Activated naive CD4-positive, alpha-beta T cell treated with anti-CD3 and anti-CD28 coated beads, Interleukin-2, amount 50 U/mL, for 16 hours (primary cell): Measurements from ENCODE around the gene TNFSF13.

ENCODE experiments used
- DNase-seq: peaks from one replicate; pipeline ENCODE4 v3.0.0-alpha.2; 2020

TNFSF13 gene

GRCh38 chr17:7553356-7553755, 5.2 kb upstream of the TNFSF13 start:
- no peak for DNase-seq

- DNase-seq, result no peak
Observed at GRCh38 chr17:7555320-7555948, 3.1 kb upstream of the TNFSF13 start.

DNA sequence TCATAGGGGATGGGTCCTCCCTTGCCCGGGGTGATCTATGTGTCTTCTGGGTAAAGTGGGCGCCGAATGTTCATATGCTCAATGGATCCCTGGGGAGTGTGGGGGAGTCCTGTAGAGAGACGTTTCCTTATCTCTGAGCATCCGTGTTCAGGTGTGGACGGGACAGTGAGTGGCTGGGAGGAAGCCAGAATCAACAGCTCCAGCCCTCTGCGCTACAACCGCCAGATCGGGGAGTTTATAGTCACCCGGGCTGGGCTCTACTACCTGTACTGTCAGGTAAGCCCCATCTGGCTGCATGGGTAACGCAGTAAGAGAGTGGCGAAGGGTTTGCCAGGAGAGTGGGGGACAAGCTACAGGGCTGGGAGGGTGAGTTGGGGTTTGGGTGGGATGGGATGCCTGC, 1.9 kb upstream of the TNFSF13 start:
- no peak for DNase-seq

DNA sequence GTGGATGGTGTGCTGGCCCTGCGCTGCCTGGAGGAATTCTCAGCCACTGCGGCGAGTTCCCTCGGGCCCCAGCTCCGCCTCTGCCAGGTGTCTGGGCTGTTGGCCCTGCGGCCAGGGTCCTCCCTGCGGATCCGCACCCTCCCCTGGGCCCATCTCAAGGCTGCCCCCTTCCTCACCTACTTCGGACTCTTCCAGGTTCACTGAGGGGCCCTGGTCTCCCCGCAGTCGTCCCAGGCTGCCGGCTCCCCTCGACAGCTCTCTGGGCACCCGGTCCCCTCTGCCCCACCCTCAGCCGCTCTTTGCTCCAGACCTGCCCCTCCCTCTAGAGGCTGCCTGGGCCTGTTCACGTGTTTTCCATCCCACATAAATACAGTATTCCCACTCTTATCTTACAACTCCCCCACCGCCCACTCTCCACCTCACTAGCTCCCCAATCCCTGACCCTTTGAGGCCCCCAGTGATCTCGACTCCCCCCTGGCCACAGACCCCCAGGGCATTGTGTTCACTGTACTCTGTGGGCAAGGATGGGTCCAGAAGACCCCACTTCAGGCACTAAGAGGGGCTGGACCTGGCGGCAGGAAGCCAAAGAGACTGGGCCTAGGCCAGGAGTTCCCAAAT, 1.3 kb upstream of the TNFSF13 start:
- no peak for DNase-seq

DNA sequence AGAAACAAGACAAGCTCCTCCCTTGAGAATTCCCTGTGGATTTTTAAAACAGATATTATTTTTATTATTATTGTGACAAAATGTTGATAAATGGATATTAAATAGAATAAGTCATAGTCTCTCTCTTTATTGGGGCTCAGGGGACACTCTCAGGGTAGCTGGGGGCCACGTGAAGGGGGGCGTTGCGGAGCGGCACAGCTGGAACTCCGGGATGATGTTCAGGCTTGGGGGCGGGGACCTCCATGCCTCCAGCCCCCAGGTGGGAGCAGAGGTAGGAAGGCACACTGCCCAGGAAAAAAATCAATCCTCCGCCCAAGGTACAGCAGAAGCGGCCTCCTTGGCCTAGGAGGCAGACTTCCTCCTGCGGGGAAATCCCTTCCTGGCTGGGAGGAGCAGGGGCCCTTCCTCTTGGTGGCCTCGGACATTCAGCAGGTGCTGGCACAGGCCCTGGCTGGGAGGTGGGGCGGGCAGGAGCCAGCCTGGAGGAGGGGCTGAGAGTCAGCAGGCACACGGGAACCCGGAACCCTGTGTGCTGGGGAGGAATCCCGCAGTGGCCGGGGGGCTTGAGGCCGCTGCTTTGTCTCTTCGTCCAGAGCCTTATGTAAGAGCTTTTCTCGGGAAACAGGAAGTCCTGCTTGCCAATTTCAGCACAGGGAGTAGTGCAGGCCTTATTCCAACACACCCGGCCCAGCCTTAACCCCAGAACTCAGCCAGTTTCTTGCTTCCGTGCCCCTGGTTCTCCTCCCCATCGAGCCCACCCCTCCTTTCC, 591 bp upstream of the TNFSF13 start:
- peak; percentile 34 for DNase-seq

DNA sequence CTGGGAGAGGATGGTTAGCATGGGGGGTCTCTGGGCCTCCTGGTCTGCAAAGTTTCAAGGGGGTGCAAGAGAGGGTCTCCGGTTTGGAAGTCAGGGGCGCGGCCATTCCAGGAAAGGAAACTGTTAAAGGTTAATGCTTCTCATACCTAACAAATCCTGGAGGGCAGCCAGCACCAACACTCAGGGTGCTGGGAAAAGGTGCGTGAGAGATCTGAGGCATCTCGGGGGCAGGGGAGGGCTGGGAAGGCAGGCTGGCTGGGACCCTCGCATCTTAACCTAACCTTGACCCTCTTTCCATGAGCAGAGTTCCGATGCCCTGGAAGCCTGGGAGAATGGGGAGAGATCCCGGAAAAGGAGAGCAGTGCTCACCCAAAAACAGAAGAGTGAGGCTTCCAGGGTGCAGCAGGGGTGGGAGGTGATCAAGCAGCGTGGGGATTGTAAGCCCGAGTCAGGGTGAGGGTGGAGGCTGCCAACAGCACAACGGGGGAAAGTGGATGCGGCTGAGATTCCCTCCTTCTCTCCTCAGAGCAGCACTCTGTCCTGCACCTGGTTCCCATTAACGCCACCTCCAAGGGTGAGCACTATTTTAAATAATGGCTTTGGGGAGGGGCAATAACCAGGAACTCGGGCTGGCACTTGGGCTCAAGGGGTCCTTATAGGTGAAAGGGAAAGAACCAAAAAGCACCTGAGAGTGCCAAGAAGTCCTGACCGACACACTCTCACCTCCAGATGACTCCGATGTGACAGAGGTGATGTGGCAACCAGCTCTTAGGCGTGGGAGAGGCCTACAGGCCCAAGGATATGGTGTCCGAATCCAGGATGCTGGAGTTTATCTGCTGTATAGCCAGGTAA, 996 bp downstream of the TNFSF13 start:
- DNase-seq, result no peak

DNA sequence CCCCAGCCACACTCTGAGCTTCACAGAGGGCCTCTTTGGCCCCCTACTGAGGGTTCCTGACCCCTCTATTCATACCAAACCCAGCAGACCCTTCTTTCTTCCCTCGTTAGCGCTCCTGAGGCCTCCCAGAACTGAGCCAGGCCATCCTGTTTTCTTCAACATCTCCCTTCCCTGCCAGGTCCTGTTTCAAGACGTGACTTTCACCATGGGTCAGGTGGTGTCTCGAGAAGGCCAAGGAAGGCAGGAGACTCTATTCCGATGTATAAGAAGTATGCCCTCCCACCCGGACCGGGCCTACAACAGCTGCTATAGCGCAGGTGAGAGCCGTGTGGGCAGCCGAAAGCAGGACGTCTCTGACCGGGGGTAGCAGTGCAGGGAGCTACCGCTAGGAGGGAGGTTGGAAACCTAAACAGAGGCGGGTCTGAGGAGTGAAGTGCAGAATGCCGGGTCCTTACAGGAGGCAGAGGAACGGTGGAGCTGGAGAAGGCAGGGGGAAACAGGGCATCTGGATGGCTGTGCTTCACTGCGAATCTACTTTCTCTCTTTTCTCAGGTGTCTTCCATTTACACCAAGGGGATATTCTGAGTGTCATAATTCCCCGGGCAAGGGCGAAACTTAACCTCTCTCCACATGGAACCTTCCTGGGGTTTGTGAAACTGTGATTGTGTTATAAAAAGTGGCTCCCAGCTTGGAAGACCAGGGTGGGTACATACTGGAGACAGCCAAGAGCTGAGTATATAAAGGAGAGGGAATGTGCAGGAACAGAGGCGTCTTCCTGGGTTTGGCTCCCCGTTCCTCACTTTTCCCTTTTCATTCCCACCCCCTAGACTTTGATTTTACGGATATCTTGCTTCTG, 1.9 kb downstream of the TNFSF13 start:
- DNase-seq, result peak; percentile 68

DNA sequence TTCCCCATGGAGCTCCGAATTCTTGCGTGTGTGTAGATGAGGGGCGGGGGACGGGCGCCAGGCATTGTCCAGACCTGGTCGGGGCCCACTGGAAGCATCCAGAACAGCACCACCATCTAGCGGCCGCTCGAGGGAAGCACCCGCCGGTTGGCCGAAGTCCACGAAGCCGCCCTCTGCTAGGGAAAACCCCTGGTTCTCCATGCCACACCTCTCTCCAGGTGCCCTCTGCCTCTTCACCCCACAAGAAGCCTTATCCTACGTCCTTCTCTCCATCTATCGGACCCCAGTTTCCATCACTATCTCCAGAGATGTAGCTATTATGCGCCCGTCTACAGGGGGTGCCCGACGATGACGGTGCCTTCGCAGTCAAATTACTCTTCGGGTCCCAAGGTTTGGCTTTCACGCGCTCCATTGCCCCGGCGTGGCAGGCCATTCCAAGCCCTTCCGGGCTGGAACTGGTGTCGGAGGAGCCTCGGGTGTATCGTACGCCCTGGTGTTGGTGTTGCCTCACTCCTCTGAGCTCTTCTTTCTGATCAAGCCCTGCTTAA, 2.6 kb downstream of the TNFSF13 start:
- peak; percentile 86 for DNase-seq

- DNase-seq, result peak; percentile 92
Observed at GRCh38 chr17:7561589-7562207, 3.1 kb downstream of the TNFSF13 start, which contains the start of gene SENP3. Gene SENP3, plus strand, starts transcription at chr17:7561919. Its CDS starts 1,158 bp downstream, at chr17:7563077.

GRCh38 chr17:7562208-7562605, 3.7 kb downstream of the TNFSF13 start:
- peak; percentile 39 for DNase-seq

DNA sequence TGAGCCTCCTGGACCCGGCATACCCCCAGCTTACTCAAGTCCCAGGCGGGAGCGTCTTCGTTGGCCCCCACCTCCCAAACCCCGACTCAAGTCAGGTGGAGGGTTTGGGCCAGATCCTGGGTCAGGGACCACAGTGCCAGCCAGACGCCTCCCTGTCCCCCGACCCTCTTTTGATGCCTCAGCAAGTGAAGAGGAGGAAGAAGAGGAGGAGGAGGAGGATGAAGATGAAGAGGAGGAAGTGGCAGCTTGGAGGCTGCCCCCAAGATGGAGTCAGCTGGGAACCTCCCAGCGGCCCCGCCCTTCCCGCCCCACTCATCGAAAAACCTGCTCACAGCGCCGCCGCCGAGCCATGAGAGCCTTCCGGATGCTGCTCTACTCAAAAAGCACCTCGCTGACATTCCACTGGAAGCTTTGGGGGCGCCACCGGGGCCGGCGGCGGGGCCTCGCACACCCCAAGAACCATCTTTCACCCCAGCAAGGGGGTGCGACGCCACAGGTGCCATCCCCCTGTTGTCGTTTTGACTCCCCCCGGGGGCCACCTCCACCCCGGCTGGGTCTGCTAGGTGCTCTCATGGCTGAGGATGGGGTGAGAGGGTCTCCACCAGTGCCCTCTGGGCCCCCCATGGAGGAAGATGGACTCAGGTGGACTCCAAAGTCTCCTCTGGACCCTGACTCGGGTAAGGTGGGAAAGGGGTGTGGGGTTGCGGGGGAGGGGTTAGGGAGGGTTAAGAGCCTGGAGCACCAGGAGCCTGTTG, 4.7 kb downstream of the TNFSF13 start:
- no peak for DNase-seq

DNA sequence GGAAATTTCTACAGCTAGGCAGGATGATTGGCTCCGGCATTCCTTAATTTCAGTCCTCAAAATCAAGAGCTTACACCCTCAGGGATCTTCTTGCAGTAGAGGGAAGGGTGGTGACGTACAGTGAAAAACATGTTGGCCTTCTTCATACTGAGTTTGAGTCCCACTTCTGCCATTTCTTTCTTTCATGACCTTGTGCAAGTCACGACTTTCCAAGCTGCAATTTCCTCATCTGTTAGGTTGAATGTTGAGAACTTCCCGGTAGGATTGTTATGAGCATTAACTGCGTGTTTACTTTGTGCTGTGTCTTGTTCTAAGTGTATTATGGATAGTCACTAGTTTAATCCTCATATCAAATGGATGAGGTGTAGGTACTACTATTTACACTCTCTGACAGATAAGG, 11.0 kb downstream of the TNFSF13 start:
- DNase-seq, result no peak

GRCh38 chr17:7570351-7570750, 11.8 kb downstream of the TNFSF13 start:
- DNase-seq, result no peak

- no peak for DNase-seq
Observed at GRCh38 chr17:7572338-7572587, 13.7 kb downstream of the TNFSF13 start.

GRCh38 chr17:7572588-7573323, 14.2 kb downstream of the TNFSF13 start:
- peak; percentile 99 for DNase-seq

GRCh38 chr17:7573324-7574080, 15.0 kb downstream of the TNFSF13 start:
- DNase-seq, result peak; percentile 89

GRCh38 chr17:7574176-7574953, 15.8 kb downstream of the TNFSF13 start:
- DNase-seq, result no peak

DNA sequence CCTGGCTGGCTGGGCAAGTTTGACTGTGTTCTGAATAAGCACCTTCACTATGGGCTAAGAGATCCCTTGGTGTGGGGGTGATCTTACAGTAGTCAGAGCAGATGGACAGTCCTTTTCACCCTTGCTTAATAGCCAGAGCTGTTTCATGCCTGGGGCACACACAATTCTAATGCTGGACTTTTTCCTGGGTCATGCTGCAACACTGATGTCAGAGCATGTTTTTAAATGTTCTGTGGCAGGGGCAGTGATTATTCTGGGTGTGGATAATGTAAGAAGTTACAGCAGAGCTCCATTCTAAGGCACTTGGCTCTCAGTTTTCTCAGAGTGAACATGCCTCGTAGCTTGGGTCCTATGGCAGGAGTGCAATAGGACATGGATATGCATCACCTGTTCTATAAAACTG, 16.9 kb downstream of the TNFSF13 start:
- DNase-seq, result no peak

DNA sequence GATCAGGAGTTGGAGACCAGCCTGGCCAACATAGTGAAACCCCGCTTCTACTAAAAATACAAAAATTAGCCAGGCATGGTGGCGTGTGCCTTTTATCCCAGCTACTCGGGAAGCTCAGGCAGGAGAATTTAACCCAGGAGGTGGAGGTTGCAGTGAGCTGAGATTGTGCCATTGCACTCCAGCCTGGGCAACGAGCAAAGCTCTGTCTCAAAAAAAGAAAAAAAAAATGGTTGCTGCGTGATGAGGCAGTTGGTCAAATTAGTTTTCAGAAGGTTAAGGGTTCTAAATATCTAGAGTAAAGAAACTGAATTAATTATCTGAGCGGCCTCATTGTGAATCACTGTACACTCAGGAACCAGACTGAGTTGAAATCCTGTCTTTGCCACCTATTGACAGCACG, 17.4 kb downstream of the TNFSF13 start:
- DNase-seq, result no peak
